HFF-Myc (cell line): Measurements from ENCODE around the gene AP1AR.
"Not testable (repeated sequence)": the region's sequence is repeated elsewhere in the genome, so short reads cannot be mapped to it uniquely, and the experiment has no call there.

ENCODE experiments used
- DNase-seq: peaks from one replicate; pipeline ENCODE4 v3.0.0-alpha.2; 2011; ENCODE audit warnings: low read depth; ENCODE audit errors: extremely low read depth
- H3K4me3 ChIP-seq: replicated peaks from 2 replicates; pipeline ENCODE4 v1.5.1; 2011; ENCODE audit warnings: low read depth, mild to moderate bottlenecking, control low read depth, low read length
- TF ChIP-seq, protein P1 (sequence below): IDR thresholded peaks from 2 replicates; pipeline ENCODE4 v1.5.1; 2012; ENCODE audit warnings: mild to moderate bottlenecking, low read depth, low read length, control low read depth; ENCODE audit errors: missing control alignments

Gene AP1AR

DNA sequence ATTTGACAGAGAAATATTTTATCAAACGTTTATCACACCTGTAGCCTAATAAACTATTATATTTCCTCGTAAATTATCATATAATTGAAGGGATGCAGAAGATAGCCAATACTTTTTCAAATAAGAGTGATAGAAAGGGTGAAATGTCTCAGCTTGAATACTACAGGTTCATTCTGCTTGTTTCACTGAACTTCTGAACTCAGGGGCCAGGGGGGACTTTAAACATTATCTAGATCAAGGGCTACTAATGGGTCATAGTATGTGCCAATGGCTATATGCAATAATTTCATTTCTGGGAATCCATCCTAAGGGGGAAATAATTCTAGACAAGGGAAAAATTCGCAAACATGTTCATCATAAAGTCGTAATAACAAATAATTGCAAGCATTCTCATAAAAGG lies 68.1 kb downstream of the AP1AR start:
- TF ChIP-seq, protein P1, sequence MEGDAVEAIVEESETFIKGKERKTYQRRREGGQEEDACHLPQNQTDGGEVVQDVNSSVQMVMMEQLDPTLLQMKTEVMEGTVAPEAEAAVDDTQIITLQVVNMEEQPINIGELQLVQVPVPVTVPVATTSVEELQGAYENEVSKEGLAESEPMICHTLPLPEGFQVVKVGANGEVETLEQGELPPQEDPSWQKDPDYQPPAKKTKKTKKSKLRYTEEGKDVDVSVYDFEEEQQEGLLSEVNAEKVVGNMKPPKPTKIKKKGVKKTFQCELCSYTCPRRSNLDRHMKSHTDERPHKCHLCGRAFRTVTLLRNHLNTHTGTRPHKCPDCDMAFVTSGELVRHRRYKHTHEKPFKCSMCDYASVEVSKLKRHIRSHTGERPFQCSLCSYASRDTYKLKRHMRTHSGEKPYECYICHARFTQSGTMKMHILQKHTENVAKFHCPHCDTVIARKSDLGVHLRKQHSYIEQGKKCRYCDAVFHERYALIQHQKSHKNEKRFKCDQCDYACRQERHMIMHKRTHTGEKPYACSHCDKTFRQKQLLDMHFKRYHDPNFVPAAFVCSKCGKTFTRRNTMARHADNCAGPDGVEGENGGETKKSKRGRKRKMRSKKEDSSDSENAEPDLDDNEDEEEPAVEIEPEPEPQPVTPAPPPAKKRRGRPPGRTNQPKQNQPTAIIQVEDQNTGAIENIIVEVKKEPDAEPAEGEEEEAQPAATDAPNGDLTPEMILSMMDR, result no peak
- H3K4me3 ChIP-seq, result no peak overlapping the region
- DNase-seq, result no peak

DNA sequence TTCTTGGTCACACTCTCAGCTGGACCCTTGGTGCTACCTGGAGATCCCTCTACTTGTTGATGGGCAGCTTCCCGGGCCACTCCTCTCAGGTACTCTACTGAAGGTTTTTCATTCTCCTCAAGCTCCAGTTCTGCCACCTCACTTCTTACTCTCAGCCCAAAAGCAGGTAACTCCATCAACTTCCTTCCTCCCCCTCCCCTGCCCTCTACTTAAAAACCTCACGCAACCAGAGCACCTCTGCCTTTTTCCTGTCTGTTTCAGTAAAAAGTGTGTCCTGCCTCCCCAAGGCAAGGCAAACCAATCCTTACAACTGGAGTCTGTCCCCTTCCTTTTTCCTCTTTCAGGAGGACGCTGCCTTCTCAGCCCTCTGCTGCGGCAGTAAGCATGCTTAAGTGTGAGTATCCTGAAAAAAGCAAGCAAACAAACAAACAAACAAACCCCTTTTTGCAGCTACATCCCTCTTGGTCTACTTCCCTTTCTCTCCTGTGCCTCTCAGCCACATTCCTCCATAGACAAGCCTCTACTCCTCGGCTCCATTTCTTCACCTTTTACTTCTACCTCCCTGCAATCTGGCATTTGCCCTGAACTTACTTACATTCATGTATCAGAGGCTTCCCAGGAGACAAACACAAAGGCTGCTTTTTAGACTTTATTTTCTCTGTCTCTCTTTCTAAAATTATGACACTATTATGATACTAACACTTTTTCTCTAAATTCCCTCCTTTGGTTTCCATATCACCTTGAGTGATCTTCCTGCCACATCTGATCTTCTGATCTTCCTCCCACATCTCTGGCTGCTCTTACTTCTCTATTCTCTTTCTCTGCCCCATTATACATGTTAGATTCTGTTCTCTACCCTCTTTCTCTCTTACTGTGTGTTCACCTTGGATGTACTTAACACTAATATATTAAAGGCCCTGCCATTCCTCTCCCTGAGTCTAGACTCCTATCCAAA lies 71.0 kb downstream of the AP1AR start:
- H3K4me3 ChIP-seq, result no peak overlapping the region
- TF ChIP-seq, protein P1, result no peak
- no peak for DNase-seq

DNA sequence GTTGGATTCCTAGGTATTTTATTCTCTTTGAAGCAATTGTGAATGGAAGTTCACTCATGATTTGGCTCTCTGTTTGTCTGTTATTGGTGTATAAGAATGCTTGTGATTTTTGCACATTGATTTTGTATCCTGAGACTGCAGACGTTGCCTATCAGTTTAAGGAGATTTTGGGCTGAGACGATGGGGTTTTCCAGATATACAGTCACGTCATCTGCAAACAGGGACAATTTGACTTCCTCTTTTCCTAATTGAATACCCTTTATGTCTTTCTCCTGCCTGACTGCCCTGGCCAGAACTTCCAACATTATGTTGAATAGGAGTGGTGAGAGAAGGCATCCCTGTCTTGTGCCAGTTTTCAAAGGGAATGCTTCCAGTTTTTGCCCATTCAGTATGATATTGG lies 73.9 kb downstream of the AP1AR start:
- not testable (repeated sequence) for DNase-seq, H3K4me3 ChIP-seq

DNA sequence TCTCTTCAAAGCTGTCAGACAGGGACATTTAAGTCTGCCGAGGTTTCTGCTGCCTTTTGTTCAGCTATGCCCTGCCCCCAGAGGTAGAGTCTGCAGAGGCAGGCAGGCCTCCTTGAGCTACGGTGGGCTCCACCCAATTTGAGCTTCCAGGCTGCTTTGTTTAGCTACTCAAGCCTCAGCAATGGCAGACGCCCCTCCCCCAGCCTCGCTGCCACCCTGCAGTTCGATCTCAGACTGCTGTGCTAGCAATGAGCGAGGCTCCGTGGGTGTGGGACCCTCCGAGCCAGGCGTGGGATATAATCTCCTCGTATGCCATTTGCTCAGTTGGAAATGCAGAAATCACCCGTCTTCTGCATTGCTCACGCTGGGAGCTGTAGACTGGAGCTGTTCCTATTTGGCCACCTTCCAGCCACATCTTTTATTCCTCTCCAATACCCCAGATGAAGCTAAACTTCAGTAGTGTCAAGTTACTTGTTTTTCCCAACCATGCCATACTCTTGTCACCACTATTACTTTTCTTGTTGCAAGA lies 77.7 kb downstream of the AP1AR start:
- not testable (repeated sequence) for H3K4me3 ChIP-seq, DNase-seq

DNA sequence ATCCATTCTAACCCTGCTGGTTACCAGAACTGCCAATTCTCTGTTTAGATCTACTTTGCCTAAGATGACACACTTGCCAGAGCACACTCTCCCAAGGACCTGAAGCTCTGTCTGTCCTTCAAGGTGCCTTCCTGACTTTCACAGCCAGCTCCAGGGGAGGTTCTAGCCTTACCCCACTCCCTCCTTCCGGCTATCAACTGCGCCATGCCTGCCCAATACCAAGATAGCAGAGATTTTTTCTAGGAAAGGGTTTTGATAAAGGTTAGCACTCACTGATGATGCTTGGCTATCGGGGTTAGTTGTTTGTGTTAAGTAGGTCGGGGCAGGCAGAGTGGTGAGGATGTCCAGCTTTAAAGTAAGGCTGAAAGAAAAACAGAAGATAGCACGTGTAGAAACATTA lies 79.9 kb downstream of the AP1AR start:
- TF ChIP-seq, protein P1, result no peak

DNA sequence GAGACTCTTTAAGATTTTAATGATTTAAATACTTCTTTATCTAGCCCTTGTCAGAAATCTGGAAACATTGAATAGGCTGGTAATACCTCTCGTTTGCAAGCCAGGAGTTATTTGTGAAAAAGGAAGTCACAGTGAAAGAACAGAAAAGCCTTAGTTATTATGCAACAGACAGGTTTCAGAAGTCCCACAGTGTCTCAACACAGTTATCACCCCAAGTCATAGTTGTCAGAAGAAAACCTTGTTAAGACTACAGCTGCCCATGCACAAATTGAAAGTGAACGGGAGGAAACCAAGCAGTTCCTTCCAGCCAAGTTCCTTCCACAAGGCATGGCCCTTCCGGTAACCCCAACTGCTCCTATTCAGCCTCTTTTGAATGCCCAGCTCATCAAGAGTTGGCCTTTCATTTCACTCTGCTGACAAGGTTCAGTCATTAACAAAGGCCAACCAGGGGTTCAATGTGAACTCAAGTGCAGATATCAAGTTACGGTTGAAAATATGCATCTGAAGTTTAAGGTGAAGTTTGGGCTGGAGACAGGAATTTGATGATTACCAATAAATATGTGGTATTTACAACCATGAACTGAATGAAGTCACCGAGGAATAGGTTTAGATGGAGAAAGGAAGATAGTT lies 81.1 kb downstream of the AP1AR start:
- DNase-seq, result no peak
- TF ChIP-seq, protein P1, result no peak
- H3K4me3 ChIP-seq, result no peak overlapping the region

More for the DNA sequence above, 79.9 kb downstream of the AP1AR start:
- H3K4me3 ChIP-seq, result no peak overlapping the region
- DNase-seq, result no peak

DNA sequence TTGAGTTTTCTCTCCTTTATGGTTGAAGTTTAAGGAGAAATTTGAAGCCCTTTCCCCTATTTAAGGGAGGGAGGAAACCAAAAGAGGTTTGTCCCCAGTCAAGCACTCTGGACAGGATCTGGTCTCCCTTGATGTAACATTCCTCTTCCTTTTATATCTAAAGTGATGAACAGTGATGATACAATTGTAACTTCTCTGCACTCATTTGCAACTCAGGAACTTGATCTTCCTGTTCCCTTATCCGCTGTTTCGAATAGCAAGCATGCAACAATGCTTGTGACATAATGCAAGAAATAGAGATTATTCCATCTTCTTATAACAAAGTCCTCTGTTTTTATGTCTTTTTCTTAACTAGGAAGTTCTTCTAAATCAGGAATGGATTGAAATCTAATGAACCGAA lies 83.9 kb downstream of the AP1AR start:
- TF ChIP-seq, protein P1, result no peak
- DNase-seq, result no peak
- no peak overlapping the region for H3K4me3 ChIP-seq
